GM18505 (cell line): ENCODE results near the gene DIP2A.
"Not testable (repeated sequence)": the region's sequence is repeated elsewhere in the genome, so short reads cannot be mapped to it uniquely, and the experiment has no call there.

ENCODE experiments used
- ATAC-seq: cut with Tn5 transposase; IDR thresholded peaks from one replicate; pipeline ENCODE4 v1.9.1; 2021; ENCODE audit not compliant: unreplicated experiment
- POLR2A ChIP-seq: IDR thresholded peaks from 4 replicates; pipeline ENCODE4 v1.6.1; 2011; ENCODE audit warnings: borderline replicate concordance; ENCODE audit not compliant: insufficient read depth, insufficient read length; ENCODE audit errors: extremely low read depth

DIP2A gene

DNA sequence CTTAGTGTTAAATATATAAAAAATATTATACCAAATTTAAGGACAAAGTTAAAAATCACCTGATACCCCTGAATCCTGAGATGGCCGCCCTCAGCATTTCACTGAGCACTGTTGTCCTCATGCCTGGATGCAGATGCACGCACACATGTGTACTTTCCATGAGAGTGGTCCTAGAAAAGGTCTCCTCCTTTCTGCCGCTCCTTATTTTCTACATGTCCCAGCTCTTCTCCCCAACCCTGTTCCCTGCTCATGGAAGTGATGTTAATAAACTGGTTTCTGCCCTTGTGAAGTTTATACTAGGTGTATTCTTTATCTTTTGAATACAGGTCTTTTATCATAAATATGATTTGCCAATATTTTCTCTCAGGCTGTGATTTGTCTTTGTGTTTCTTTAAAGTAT, 32.9 kb downstream of the DIP2A start:
- TF ChIP-seq POLR2A = no peak
- ATAC-seq = no peak

DNA sequence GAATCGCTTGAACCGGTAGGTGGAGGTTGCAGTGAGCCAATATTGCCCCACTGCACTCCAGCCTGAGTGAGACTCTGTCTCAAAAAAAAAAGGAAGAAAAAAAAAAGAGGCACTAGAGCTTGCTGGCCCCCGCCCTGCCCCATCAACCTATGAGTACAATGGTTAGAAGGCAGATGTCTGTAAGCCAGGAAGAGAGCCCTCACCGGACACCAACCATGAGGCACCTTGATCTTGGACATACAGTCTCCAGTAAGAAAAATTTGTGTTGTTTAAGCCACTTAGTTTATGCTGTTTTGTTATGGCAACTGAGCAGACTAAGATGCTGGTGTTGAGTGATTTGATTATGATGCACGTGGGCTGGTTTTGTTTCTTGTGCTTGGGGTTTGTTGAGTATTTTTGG, 34.2 kb downstream of the DIP2A start:
- ATAC-seq = no peak
- TF ChIP-seq POLR2A = no peak

DNA sequence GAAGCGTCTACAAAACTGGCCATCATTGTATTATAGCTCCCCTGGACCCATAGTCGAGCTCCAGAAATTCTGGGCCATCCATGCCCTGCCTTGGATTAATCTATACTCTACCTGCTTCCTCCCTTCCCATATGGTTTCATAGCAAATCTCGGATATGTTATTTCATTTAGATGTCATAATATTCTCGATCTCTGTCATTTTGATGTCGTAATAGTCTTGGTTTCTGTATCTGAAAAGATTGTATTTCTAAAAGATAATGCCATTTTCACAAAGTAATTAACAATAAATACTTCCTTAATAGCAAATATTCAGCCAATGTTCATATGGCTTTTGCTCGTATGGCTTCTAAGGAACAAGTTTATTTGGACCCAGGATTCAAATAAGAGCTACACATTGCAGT, 35.1 kb downstream of the DIP2A start:
- no peak for ATAC-seq

DNA sequence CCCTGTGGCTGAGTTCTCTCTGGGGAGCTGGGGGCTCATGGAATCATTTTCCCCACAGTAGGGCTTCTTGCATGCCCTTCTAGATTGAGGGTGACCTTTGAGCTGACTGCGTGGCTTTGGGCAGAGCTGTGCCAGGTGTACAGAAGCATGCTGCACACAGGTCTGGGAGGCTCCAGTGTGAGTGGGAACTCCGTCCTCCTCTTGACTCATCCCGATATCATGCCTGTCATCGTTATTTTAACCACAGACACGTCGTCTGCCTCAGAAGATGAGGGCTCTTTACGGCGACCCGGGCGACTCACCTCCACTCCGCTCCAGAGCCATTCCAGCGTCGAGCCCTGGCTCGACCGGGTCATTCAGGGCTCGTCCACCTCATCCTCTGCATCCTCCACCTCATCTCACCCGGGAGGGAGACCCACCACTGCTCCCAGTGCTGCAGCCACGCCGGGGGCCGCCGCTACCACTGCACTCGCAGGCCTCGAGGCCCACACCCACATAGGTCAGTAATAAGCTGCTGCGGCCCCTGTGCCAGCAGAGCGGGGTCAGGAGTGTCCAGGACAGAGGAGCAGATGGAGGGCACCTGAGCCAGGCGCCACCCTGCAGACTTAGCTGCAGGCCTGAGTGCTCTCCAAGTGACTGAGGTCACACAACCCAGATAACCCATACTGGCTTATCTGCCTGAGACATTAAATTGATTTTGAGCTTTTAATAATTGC, 39.8 kb downstream of the DIP2A start:
- TF ChIP-seq POLR2A = no peak
- ATAC-seq = no peak

More for the DNA sequence above, 35.1 kb downstream of the DIP2A start:
- TF ChIP-seq POLR2A = no peak

DNA sequence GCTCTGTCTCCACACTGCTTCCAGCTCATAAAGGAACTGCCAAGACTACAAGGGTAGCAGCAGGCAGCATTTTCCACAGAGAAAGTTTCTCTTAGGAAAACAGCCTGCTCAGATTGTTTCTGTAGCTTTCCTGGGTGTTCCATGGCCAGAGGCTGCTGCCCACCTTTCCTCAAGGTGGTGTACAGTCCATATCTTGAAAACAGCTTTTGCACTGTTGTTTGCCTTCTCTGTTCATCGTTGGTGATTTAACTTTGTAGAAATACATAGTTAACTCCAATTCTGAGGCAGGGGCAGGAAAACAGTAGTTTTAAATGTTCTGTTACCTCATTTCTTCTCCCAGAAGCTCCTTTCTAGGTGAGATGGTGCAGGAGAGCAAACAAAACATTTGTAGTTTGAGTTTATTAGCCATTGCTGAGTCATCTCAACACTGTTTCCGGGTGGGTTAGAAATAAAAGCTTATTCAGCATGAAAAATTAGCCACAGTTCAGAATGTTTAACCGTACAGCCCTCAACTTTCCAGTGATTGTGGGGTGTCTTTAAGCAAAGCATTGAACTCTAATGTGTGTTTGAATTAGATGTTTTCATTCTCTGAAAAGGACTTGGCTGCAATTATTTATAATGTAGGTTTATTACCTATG, 41.7 kb downstream of the DIP2A start:
- TF ChIP-seq POLR2A = no peak
- ATAC-seq = no peak

DNA sequence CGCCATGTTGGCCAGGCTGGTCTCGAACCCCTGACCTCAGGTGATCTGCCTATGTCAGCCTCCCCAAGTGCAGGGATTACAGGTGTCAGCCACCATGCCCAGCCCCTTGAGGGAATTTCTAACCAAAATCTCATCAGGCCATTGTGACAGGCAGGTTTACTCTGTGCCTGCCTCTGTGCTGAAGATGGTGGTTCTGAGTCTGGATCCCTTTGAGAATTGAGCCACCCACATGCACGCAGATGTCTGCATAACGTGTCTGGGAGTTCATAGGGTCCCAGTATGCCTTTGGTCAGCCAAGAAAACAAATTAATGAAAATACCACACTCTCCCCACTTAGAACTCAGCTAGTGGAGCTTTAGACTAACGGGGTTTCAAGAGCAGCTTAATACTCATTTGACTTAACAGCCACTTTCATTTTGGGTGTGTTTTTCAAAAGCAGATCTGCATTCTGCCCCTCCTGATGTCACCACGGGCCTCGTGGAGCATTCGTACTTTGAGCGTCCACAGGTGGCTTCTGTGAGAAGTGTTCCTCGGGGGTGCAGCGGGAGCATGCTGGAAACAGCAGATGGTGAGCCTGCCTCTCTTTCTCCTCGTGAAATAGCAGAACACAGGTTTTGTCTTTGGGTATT, 45.3 kb downstream of the DIP2A start:
- no peak for TF ChIP-seq POLR2A

DNA sequence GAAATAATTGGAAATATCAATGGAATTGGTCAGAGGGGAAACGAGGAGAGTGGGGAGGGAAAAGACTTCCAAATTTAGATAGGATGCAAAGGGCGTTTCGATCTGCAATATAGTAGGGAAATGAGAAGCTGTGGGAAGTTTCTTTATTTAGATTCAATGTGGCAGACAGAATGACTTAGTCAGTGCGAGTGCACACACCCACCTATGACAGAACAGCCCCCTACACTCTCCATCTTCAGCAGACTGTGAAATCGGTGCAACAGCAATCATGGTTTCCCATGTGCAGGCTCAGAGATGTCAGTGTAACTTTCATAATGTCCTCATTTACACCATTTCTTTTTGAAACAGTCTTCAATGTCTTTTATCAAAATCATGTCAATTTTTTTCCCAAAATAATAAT, 46.0 kb downstream of the DIP2A start:
- no peak for ATAC-seq

More for the DNA sequence above, 45.3 kb downstream of the DIP2A start:
- ATAC-seq = no peak

DNA sequence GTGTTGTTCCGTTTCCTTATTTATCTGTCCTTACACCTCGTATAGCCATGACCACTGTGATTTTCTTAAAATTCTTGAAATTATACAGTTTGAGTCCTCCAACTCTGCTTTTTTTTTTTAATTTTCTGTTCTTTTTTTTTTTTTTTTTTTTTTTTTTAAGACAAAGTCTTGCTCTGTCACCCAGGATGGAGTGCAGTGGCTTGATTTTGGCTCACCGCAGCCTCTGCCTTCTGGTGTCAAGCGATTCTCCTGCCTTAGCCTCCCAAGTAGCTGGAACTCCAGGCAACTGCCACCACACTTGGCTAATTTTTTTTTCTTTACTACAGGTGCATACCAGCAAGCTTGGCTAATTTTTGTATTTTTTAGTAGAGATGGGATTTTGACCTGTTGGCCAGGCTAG, 48.9 kb downstream of the DIP2A start:
- no peak for TF ChIP-seq POLR2A
- no peak for ATAC-seq

More for the DNA sequence above, 46.0 kb downstream of the DIP2A start:
- no peak for TF ChIP-seq POLR2A

DNA sequence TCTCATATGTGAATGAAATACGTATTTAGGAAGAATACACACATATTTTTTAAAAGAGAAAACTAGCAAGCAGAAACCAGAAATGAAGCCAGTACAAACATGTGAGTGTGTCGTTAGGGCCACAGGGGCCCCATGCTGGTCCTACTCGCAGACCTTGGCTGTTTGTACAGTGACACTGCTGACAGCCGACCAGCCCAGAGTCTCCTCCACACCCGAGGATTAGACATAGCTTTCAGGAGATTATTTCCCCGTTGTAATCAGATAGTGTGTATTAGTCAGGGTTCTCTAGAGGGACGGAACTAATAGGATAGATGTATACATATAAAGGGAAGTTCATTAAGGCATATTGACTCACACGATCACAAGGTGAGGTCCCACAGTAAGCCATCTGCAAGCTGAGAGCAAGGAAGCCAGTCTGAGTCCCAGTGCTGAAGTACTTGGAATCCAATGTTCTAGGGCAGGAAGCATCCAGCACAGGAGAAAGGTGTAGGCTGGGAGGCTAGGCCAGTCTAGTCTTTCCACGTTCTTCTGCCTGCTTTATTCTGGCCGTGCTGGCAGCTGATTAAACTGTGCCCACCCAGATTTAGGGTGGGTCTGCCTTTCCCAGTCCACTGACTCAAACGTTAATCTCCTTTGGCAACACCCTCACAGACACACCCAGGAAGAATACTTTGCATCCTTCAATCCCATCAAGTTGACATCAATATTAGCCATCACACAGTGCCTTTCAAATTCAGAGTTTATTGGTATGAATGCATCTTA, 51.2 kb downstream of the DIP2A start:
- no peak for TF ChIP-seq POLR2A
- no peak for ATAC-seq

DNA sequence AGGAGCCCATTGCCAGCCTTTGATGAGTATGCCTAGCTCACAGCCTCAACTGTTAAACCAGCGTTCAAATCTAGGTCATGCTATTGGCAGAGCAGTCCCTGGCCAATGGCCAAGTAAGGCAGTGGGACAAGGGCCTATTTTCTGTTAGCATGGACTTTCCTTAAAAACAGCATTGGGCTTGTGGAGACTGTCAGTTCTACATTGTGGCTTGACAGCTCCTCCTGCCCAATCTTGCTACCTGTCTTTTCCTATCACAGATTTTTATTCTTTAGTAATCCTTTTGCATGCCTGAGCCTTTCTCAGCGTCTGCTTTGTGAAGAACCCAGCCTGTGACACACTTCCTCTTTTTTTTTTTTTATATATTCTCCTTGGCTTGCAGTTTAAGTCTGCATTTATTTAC, 56.4 kb downstream of the DIP2A start:
- no peak for ATAC-seq
- TF ChIP-seq POLR2A = no peak

DNA sequence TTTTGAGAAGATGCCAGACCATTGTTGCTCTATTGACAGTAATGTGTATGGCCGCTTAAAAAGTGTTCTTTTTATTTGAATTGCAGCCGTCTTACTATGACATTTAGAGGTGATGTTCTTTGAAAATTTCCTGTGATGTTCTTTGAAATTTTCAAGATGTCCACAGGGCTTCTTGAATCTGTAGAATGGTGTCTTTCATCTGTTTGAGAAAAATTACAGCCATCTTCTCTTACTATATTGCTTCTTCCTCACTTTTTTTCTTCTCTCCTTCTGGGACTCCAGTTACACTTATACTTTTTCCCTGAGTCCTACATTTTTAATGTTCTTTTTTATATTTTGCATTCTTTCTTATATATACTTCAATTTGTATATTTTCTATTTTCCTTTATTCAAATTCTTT, 57.4 kb downstream of the DIP2A start:
- no peak for TF ChIP-seq POLR2A

DNA sequence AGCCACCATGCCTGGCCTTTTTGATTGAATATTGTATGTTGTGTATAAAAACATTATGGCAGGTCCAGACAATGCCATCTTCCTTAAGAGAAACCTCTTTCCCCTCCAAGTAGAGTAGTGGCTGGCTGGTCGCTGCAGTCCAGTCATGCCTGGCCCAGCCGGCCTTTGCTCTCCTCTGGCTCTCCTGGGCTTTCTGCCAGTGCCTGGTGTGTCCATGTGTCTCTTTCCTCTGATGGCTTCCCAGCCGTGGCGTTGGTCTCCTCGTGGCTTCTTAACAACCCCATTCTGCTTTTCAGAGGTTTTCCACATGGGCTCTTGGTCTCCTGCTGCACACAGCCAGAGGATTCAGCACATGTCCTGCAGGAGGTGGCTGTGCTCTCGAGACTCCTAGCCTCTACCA, 58.7 kb downstream of the DIP2A start:
- no peak for TF ChIP-seq POLR2A
- no peak for ATAC-seq

More for the DNA sequence above, 57.4 kb downstream of the DIP2A start:
- no peak for ATAC-seq

DNA sequence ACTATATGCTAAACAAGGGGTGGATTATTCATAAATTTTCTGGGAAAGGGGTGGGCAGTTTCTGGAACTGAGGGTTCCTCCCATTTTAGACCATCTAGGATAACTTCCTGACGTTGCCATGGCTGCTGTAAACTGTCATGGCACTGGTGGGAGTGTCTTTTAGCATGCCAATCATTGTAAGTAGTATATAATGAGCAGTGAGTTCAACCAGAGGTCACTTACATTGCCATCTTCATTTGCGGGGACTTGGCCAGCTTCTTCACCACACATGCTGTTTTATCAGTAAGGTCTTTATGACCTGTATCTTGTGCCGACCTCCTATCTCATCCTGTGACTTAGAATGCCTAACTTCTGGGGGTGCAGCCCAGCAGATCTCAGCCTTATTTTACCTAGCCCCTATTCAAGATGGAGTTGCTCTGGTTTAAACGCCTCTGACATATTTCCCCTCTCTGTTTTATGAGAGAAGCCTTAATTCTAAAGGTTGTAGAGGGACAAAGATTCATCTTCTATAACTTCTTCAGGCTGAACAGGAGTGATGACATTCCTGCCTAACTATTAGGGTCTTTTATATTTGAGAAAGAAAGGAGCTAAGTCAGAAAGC, 60.4 kb downstream of the DIP2A start:
- TF ChIP-seq POLR2A = no peak
- ATAC-seq = no peak

DNA sequence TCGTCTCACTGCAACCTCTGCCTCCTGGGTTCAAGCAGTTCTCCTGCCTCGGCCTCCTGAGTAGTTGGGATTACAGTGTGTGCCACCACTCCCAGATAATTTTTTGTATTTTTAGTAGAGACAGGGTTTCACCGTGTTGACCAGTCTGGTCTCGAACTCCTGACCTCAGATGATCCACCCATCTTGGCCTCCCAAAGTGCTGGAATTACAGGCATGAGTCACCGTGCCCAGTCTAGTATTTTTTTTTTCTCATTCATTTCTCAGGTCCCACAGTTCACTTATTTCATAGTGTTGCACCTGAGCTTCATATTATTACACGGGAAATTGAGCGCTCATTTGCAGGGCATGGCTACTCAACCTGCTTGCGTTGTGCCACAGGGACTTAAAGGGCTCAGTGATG, 68.7 kb downstream of the DIP2A start:
- not testable (repeated sequence) for ATAC-seq
